ENCODE results near the gene SYT5. TPM values are rescaled to one million over a fixed set of nuclear protein-coding genes. Genes with fewer than 3 reads are reported as not detected.

The SYT5 gene
- total and polyA plus RNA-seq, 9 of the 15 experiments (the other 6 are each of a cell fraction or from before 2014, with no cell fraction given) = 1.3 to 20.9 (median 8.8) TPM

- TF ChIP-seq CUX1 (CRISPR knock-in tag; IDR thresholded peaks at IDR 0.05) = no peak
- no peak for TF ChIP-seq SREBF1 (IDR thresholded peaks at IDR 0.05; ENCODE audit: borderline replicate concordance, low read depth, low read length)
- no peak for TF ChIP-seq TFAM (CRISPR knock-in tag; conservative IDR thresholded peaks at IDR 0.05)
- no peak for TF ChIP-seq MAFK (IDR thresholded peaks at IDR 0.05; ENCODE audit: low read length)
- no peak for TF ChIP-seq CHD4 (IDR thresholded peaks at IDR 0.05; ENCODE audit: insufficient read depth, insufficient replicate concordance, low read depth, low read length, poor library complexity, severe bottlenecking)
- no peak for TF ChIP-seq ZNF507 (tag; conservative IDR thresholded peaks at IDR 0.05)
- TF ChIP-seq ZNF518B (CRISPR knock-in tag; IDR thresholded peaks at IDR 0.05) = no peak
- TF ChIP-seq ZBTB49 (CRISPR knock-in tag; IDR thresholded peaks at IDR 0.05; ENCODE audit: borderline replicate concordance) = no peak
- TF ChIP-seq BRF1 (IDR thresholded peaks at IDR 0.05; ENCODE audit: borderline replicate concordance, extremely low read depth, insufficient read length) = no peak
- TF ChIP-seq, protein P1, sequence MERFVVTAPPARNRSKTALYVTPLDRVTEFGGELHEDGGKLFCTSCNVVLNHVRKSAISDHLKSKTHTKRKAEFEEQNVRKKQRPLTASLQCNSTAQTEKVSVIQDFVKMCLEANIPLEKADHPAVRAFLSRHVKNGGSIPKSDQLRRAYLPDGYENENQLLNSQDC (CRISPR knock-in tag; IDR thresholded peaks at IDR 0.05) = no peak
- no peak for TF ChIP-seq KLF1 (tag; IDR thresholded peaks at IDR 0.05)
- peak; percentile 72 for TF ChIP-seq CREM (IDR thresholded peaks at IDR 0.05; ENCODE audit: low read depth)
- TF ChIP-seq, protein P2, sequence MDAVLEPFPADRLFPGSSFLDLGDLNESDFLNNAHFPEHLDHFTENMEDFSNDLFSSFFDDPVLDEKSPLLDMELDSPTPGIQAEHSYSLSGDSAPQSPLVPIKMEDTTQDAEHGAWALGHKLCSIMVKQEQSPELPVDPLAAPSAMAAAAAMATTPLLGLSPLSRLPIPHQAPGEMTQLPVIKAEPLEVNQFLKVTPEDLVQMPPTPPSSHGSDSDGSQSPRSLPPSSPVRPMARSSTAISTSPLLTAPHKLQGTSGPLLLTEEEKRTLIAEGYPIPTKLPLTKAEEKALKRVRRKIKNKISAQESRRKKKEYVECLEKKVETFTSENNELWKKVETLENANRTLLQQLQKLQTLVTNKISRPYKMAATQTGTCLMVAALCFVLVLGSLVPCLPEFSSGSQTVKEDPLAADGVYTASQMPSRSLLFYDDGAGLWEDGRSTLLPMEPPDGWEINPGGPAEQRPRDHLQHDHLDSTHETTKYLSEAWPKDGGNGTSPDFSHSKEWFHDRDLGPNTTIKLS (IDR thresholded peaks at IDR 0.05; ENCODE audit: borderline replicate concordance, low read depth) = peak; percentile 87; the same call in 1 of the 2 replicates
- TF ChIP-seq NFXL1 (CRISPR knock-in tag; IDR thresholded peaks at IDR 0.05) = no peak
- no peak for TF ChIP-seq PHF21A (IDR thresholded peaks at IDR 0.05; ENCODE audit: borderline replicate concordance, low read depth)
Measured at GRCh38 chr19:55176076-55176475, 4.0 kb downstream of the SYT5 start (continued).
